CD4-positive, alpha-beta T cell treated with Interleukin-15 for 4 hours (primary cell): ENCODE results near the gene KRTAP10-12.

Experiments used
- DNase-seq: peaks from one replicate; pipeline ENCODE4 v3.0.0-alpha.2; 2020; ENCODE audit warnings: low spot score

The KRTAP10-12 gene

GRCh38 chr21:44712203-44713028 lies 15.4 kb downstream of the KRTAP10-12 start:
- no peak for DNase-seq

- DNase-seq: no peak
These were observed 16.2 kb downstream of the KRTAP10-12 start for GRCh38 chr21:44713130-44713529.

DNA sequence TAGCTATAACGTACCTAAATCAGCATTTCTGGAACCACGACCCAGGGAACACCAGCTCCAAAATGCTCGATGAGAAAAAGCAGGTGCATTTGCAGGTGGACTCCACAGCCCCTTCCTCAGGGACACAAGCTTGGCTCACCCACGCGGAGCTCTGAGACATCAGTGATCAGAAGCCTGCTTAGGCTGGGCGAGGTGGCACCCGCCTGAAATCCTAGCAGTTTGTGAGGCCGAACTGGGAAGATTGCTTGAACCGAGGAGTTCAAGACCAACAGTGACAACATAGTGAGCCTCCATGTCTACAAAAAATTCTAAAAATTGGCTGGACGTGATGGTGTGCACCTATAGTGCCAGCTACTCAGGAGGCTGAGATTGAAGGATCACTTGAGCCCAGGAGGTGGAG lies 16.9 kb downstream of the KRTAP10-12 start:
- no peak for DNase-seq

- no peak for DNase-seq
These were observed 17.9 kb downstream of the KRTAP10-12 start for GRCh38 chr21:44714905-44715304.

- no peak for DNase-seq
These were observed 20.0 kb downstream of the KRTAP10-12 start for GRCh38 chr21:44716984-44717383.

- no peak for DNase-seq
These were observed 21.1 kb downstream of the KRTAP10-12 start for GRCh38 chr21:44718093-44718492.

DNA sequence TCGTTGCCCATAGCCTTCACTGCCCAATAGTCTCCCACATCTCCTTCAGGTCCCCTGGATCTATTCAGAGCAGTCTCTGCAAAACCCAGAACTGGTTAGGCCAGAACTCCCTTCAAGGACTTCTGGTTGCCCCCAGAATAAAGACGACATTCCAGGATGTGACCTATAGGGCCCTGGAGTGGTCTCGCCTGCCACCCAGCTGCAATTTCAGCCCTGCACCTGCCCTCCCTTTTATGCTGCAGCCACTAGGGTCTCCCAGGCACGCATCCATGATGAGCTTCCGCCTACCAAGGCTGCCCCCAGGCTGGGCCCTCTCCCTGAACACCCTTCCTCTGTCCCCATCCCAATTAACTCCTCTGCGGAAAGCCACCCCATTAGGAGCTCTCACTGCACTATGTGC lies 21.6 kb downstream of the KRTAP10-12 start:
- DNase-seq: no peak

DNA sequence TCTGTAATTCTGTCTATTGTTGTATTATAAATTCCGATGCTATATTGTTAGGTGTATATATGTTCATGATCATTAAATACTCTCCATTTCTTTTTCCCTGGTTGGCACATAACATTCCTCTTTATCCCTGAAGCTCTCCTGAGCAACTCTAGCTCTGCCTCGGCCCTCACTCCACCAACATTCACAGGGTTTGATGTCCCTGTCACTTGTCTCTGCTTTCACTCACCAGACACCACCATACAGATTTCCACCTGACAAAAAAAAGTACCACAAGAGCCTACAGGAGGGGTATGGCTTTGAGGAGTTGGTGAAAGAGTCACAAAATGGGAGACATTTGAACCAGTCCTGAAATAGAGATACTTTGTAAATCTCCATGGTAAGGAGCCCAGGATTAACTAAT lies 23.2 kb downstream of the KRTAP10-12 start:
- no peak for DNase-seq

DNA sequence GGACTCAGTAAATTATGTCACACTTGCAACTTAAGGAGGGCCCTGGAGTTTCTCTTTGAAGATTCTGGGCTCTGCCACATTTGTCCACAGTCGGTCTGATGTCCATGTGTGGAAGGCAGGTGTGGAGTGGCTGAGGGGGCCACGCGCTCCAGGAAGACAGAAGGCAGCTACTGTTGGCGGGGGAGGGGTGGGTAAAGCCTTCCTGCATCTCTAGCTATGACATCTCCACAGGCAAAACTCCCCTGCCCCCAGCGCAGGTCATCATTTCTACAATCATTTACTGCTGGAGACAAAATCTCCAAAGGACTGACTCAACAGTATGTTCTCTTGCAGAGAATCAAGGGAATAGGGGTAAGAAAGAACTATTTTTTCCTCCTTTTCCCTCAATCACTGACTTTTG lies 25.8 kb downstream of the KRTAP10-12 start:
- DNase-seq: no peak

DNA sequence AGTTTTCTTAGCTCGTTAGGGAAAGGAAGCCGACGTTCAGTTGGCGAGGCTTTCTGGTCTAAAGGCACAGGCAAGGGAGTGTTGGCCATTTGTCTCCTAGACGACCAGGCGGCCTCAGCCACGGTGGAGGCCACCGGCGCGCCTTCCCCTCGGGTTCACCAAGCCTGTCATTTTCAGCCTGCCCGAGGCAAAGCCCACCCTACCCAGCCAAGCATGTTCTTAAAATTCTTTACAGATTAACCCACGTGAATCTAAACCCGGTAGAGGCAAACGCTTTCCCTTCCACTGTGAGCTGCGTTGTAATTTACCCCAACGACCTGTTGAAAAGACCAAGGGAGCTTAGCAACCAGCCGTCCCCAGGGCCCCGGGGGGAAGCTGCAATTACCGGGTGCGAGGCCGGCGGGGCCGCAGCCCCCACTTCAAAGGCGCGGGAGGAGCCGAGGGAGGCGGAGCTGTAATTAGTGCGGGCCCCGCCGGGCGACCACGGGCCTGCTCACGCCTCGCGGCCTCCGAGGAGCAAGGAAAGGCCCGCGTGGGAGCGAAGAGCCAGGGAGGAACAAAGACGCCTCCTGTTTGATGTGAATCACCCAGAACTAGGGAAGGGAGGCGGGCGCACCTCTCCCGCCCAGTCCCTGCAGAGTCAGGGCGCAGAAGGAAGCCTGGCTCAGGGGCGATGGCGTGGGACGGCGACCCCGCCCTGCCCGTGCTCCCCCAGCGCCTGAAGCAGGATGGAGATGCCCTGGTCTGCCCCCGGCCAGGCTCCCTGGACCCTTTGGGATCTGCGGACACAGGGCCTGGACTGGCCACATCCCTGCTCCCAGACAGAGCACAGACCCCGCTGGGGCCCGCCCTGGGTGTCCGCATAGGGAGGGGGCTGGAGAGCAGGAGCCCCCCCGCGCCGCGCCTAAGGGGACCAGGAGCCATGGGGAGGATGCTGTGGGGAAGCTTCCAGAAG lies 26.5 kb downstream of the KRTAP10-12 start:
- no peak for DNase-seq

DNA sequence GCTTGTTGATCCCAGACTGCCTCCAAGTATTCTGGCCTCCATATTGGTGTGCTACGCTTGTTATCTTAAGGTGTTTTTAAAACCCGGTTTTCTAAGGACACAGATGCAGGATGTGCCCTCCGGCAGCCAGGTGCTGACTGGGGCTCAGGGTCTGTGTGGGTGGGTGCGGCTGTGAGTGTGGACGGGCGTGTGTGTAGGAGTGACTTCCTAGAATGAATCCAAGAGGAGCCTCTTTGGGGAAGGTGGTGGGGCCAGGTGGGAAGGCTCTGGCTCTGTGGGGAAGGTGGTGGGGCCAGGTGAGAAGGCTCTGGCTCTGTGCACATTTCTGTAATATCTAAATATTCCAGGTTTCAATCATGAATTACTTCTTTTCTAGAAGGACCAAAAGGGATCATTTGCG lies 27.2 kb downstream of the KRTAP10-12 start:
- no peak for DNase-seq

- DNase-seq: no peak
These were observed 28.0 kb downstream of the KRTAP10-12 start for GRCh38 chr21:44724926-44725325.

DNA sequence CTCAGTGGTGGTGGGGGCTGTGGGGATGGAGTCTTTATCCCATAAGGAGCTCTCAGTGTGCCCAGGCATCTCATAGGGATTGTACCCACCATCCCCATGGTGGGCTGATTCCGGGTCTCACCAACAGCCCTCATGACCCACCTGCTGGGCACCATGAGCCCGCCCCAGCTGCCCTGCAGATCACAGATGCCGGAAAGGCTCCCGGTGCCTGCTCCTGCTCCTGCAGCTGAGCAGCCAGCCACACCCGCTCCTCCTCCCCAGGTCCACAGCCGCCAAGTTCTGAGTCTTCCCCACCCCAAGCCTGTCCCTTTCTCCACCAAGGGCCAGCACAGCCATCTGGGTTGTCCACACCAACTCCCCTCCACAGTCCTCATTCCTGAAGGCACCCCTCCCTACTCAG lies 29.9 kb downstream of the KRTAP10-12 start:
- no peak for DNase-seq

- no peak for DNase-seq
These were observed 30.3 kb downstream of the KRTAP10-12 start for GRCh38 chr21:44727321-44727720.

GRCh38 chr21:44727757-44728156 lies 30.8 kb downstream of the KRTAP10-12 start:
- DNase-seq: no peak

GRCh38 chr21:44728716-44729115 lies 31.7 kb downstream of the KRTAP10-12 start:
- no peak for DNase-seq

GRCh38 chr21:44729336-44730027 lies 32.5 kb downstream of the KRTAP10-12 start:
- DNase-seq: no peak

DNA sequence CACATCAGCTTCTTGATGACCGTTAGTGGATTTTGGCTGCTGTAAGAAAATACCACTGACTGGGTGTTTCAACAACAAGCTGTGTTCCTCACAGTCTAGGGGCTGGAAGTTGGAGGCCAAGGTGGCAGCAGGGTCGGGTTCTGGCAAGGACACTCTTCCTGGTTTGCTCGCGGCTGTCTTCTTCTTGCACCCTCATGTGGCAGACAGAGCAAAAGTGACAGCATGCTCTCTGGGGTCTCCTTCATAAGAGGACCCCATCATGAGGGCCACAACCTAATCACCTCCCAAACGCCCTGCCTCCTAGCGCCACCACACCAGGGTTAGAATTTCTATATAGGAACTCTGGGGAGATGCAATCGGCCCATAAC lies 33.0 kb downstream of the KRTAP10-12 start:
- DNase-seq: no peak

GRCh38 chr21:44730951-44731579 lies 34.1 kb downstream of the KRTAP10-12 start:
- no peak for DNase-seq

GRCh38 chr21:44732263-44732662 lies 35.3 kb downstream of the KRTAP10-12 start:
- no peak for DNase-seq

DNA sequence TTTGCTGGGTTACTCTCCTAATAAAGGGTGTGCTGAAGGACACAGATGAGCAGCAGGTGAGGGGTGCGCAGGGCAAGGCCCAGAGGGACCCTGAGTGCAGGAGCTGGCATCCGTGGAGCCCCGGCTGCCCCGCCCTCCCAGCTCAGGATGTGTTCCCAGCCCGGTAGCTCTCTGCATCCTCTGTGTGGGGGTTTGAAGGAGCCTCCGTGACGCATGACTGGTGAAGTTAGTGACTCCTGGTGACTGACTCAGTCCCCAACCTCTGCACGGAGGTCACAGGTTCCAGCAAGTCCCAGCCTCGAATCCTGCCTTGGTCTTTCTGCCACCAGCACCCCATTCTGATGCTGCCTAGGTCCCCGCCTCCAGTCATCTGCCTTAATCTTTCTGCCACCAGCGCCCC lies 36.0 kb downstream of the KRTAP10-12 start:
- DNase-seq: no peak
